SK-N-SH treated with all-trans-retinoic acid at 6 μM for 48 hours (cell line): ENCODE results near the gene DDX25.
"Not testable (repeated sequence)": the region's sequence is repeated elsewhere in the genome, so short reads cannot be mapped to it uniquely, and the experiment has no call there.

Experiments used
- ATAC-seq: fragments of 200-7000 bp; cut with Tn5 transposase; 3 replicates; pipeline ENCODE4 v1.9.1; 2020; ENCODE audit warnings: mild to moderate bottlenecking, moderate library complexity
- ARNTL ChIP-seq: fragments of 450-650 bp; formaldehyde crosslinking; IDR thresholded peaks from 2 replicates; pipeline ENCODE4 v1.5.0; 2020; ENCODE audit warnings: low read depth, mild to moderate bottlenecking, moderate library complexity, borderline replicate concordance
- BACH2 ChIP-seq: fragments of 250-450 bp; sonication (Bioruptor Pico); IDR thresholded peaks from 2 replicates; pipeline ENCODE4 v1.9.0; 2021; ENCODE audit warnings: mild to moderate bottlenecking, borderline replicate concordance
- CSDC2 ChIP-seq: fragments of 250-450 bp; sonication (Bioruptor Pico); IDR thresholded peaks from 2 replicates; pipeline ENCODE4 v1.5.0; 2020; ENCODE audit warnings: mild to moderate bottlenecking, moderate library complexity
- ESRRG ChIP-seq: fragments of 250-450 bp; sonication (Bioruptor Pico); IDR thresholded peaks from 2 replicates; pipeline ENCODE4 v1.6.1; 2021; ENCODE audit warnings: mild to moderate bottlenecking
- GLIS3 ChIP-seq: fragments of 250-450 bp; sonication (Bioruptor Pico); IDR thresholded peaks from 2 replicates; pipeline ENCODE4 v1.5.0; 2020; ENCODE audit warnings: mild to moderate bottlenecking, moderate library complexity
- ISL1 ChIP-seq: fragments of 250-450 bp; sonication (Bioruptor Pico); IDR thresholded peaks from 2 replicates; pipeline ENCODE4 v2.1.2; 2022; ENCODE audit warnings: mild to moderate bottlenecking, moderate library complexity
- OSR1 ChIP-seq: fragments of 250-450 bp; sonication (Bioruptor Pico); IDR thresholded peaks from 2 replicates; pipeline ENCODE4 v1.8.0; 2022; ENCODE audit warnings: moderate library complexity, mild to moderate bottlenecking, inconsistent platforms
- PPARA ChIP-seq: fragments of 250-450 bp; sonication (Bioruptor Pico); IDR thresholded peaks from 2 replicates; pipeline ENCODE4 v1.5.0; 2020; ENCODE audit warnings: mild to moderate bottlenecking, borderline replicate concordance
- RARB ChIP-seq: fragments of 250-450 bp; sonication (Bioruptor Pico); IDR thresholded peaks from 2 replicates; pipeline ENCODE4 v1.8.0; 2021; ENCODE audit warnings: mild to moderate bottlenecking, moderate library complexity
- TCF4 ChIP-seq: fragments of 250-450 bp; sonication (Bioruptor Pico); IDR thresholded peaks from 2 replicates; pipeline ENCODE4 v1.8.0; 2021; ENCODE audit warnings: mild to moderate bottlenecking, moderate library complexity, borderline replicate concordance
- TOX ChIP-seq: fragments of 250-450 bp; sonication (Bioruptor Pico); IDR thresholded peaks from 2 replicates; pipeline ENCODE4 v1.8.0; 2021; ENCODE audit warnings: mild to moderate bottlenecking, moderate library complexity, borderline replicate concordance
- ZC3H10 ChIP-seq: fragments of 250-450 bp; sonication (Bioruptor Pico); IDR thresholded peaks from 2 replicates; pipeline ENCODE4 v1.5.1; 2021; ENCODE audit warnings: mild to moderate bottlenecking, moderate library complexity
- ZFP3 ChIP-seq: fragments of 250-450 bp; sonication (Bioruptor Pico); IDR thresholded peaks from 2 replicates; pipeline ENCODE4 v1.5.0; 2020; ENCODE audit warnings: mild to moderate bottlenecking, moderate library complexity
- ZFP30 ChIP-seq: fragments of 450-650 bp; formaldehyde crosslinking; IDR thresholded peaks from 2 replicates; pipeline ENCODE4 v1.5.0; 2022; ENCODE audit warnings: mild to moderate bottlenecking, moderate library complexity
- ZNF565 ChIP-seq: fragments of 450-650 bp; formaldehyde crosslinking; conservative IDR thresholded peaks from 2 replicates; pipeline ENCODE4 v1.5.0; 2020; ENCODE audit warnings: low read depth, mild to moderate bottlenecking, moderate library complexity
- ZNF70 ChIP-seq: fragments of 450-650 bp; formaldehyde crosslinking; IDR thresholded peaks from 2 replicates; pipeline ENCODE4 v1.5.0; 2020; ENCODE audit warnings: mild to moderate bottlenecking, moderate library complexity
- ZNF8 ChIP-seq: fragments of 450-650 bp; formaldehyde crosslinking; IDR thresholded peaks from 2 replicates; pipeline ENCODE4 v1.5.0; 2020; ENCODE audit warnings: mild to moderate bottlenecking, moderate library complexity
- TF ChIP-seq, protein P1 (sequence below): fragments of 250-450 bp; sonication (Bioruptor Pico); IDR thresholded peaks from 2 replicates; pipeline ENCODE4 v1.5.1; 2020; ENCODE audit warnings: low read depth, mild to moderate bottlenecking, moderate library complexity
- TF ChIP-seq, protein P2 (sequence below): fragments of 250-450 bp; sonication (Bioruptor Pico); IDR thresholded peaks from 2 replicates; pipeline ENCODE4 v1.8.0; 2020; ENCODE audit warnings: mild to moderate bottlenecking, moderate library complexity, borderline replicate concordance
- TF ChIP-seq, protein P3 (sequence below): fragments of 250-450 bp; sonication (Bioruptor Pico); IDR thresholded peaks from 2 replicates; pipeline ENCODE4 v1.5.0; 2020; ENCODE audit warnings: mild to moderate bottlenecking, moderate library complexity
- TF ChIP-seq, protein P4 (sequence below): fragments of 250-450 bp; sonication (Bioruptor Pico); IDR thresholded peaks from 2 replicates; pipeline ENCODE4 v1.5.1; 2021; ENCODE audit warnings: mild to moderate bottlenecking, moderate library complexity

DDX25 gene

DNA sequence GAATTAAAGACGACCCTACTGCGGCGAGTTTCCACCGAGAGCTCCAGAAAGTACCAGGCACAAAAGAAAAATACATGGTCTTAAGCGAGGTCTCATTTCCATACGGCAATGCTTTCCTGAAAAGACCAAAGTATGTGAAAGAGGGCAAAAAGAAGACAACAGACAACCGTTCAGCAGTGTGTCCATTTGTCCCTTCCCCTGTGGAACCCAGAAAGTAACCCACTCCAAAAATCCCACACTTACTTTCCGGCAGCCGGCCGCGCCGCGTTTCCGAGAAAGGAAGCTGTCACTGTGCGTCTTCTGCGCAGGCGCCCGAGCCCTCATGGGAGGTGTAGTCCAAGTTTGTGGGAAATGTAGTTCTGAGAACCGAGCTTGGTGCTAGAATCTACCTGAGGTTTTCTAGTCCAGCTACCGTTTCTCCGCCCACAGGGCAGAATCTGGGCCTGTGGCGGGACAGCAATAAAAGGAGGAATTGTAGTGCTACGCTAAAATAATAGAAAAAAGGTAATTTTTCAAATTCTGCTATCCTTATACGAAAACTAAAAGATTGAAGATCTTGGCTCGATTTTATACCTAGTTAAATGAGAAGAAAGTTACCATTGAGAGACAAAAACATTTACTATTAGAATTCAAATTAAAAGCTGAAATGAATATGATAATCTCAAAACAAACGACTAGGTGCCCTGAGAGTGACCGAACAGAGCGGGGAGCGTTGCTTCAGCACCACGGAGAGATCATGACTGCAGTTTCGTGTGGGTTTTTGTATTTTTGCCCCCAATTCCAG, 1.2 kb upstream of the DDX25 start, which contains the start of gene PUS3:
Gene PUS3 (minus strand): TSS at position 280 of the 784 bp plus-strand sequence. CDS start 6,922 bp downstream, outside the sequence.
- peak; percentile 98 for ATAC-seq
- TF ChIP-seq ZC3H10 (CRISPR knock-in tag) = no peak
- TF ChIP-seq TCF4 (CRISPR knock-in tag) = no peak
- no peak for TF ChIP-seq ESRRG
- TF ChIP-seq, protein P1, sequence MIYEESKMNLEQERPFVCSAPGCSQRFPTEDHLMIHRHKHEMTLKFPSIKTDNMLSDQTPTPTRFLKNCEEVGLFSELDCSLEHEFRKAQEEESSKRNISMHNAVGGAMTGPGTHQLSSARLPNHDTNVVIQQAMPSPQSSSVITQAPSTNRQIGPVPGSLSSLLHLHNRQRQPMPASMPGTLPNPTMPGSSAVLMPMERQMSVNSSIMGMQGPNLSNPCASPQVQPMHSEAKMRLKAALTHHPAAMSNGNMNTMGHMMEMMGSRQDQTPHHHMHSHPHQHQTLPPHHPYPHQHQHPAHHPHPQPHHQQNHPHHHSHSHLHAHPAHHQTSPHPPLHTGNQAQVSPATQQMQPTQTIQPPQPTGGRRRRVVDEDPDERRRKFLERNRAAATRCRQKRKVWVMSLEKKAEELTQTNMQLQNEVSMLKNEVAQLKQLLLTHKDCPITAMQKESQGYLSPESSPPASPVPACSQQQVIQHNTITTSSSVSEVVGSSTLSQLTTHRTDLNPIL (CRISPR knock-in tag) = no peak
- TF ChIP-seq ZFP3 (CRISPR knock-in tag) = no peak

DNA sequence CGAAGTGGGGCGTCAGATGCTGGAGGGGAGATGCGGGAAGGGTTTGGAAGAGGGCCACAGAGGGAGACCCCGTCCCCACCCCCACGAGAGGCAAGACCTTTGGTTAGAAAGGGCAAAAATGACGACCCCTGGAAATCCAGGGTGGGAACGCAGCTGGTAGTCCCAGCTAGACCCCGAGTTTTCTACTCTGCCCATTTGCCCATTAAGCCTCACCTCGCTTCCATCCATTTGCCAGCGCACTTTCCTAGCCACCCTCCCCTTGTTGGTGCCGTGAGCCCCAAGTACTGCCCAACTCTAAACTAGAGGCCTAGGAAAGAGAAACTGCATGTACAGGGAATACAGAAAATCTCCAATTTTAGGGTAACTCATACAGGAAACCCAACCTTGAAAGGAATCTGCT, 370 bp downstream of the DDX25 start:
- TF ChIP-seq ZNF70 (CRISPR knock-in tag) = no peak
- TF ChIP-seq, protein P2, sequence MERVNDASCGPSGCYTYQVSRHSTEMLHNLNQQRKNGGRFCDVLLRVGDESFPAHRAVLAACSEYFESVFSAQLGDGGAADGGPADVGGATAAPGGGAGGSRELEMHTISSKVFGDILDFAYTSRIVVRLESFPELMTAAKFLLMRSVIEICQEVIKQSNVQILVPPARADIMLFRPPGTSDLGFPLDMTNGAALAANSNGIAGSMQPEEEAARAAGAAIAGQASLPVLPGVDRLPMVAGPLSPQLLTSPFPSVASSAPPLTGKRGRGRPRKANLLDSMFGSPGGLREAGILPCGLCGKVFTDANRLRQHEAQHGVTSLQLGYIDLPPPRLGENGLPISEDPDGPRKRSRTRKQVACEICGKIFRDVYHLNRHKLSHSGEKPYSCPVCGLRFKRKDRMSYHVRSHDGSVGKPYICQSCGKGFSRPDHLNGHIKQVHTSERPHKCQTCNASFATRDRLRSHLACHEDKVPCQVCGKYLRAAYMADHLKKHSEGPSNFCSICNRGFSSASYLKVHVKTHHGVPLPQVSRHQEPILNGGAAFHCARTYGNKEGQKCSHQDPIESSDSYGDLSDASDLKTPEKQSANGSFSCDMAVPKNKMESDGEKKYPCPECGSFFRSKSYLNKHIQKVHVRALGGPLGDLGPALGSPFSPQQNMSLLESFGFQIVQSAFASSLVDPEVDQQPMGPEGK = no peak
- no peak for TF ChIP-seq ZC3H10 (CRISPR knock-in tag)
- TF ChIP-seq, protein P3, sequence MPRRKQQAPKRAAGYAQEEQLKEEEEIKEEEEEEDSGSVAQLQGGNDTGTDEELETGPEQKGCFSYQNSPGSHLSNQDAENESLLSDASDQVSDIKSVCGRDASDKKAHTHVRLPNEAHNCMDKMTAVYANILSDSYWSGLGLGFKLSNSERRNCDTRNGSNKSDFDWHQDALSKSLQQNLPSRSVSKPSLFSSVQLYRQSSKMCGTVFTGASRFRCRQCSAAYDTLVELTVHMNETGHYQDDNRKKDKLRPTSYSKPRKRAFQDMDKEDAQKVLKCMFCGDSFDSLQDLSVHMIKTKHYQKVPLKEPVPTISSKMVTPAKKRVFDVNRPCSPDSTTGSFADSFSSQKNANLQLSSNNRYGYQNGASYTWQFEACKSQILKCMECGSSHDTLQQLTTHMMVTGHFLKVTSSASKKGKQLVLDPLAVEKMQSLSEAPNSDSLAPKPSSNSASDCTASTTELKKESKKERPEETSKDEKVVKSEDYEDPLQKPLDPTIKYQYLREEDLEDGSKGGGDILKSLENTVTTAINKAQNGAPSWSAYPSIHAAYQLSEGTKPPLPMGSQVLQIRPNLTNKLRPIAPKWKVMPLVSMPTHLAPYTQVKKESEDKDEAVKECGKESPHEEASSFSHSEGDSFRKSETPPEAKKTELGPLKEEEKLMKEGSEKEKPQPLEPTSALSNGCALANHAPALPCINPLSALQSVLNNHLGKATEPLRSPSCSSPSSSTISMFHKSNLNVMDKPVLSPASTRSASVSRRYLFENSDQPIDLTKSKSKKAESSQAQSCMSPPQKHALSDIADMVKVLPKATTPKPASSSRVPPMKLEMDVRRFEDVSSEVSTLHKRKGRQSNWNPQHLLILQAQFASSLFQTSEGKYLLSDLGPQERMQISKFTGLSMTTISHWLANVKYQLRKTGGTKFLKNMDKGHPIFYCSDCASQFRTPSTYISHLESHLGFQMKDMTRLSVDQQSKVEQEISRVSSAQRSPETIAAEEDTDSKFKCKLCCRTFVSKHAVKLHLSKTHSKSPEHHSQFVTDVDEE (CRISPR knock-in tag) = no peak
- no peak for TF ChIP-seq BACH2
- TF ChIP-seq ZFP3 (CRISPR knock-in tag) = no peak
- no peak for TF ChIP-seq ZNF565 (CRISPR knock-in tag)
- no peak for TF ChIP-seq TOX (CRISPR knock-in tag)
- no peak for TF ChIP-seq OSR1 (CRISPR knock-in tag)
- TF ChIP-seq ARNTL = no peak
- TF ChIP-seq TCF4 (CRISPR knock-in tag) = no peak
- ATAC-seq = no peak

DNA sequence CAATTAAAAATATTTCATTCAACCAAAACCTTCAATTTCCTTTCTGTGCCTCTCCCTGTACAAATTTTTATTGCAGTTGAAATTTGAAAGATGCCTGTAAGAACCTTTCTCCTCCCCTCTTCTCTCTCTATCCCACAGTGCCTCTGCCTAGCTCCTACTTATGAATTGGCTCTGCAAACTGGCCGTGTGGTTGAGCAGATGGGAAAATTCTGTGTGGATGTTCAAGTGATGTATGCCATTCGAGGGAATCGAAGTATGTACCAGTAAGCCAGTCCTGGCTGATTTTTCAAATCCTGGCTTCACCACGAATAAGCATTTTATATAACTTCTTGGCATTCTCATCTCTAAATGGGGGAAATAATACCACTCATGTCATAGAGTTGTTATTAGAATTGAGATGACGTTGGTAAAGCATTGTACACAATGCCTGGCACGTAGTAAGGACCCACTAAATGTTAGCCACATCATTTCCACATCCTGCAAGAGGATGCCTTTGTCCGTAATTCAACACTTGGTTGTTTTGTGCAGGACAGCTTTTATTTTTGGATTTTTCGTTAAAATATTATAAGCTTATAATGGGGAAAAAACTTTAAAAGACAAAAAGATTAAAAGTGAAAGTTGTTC, 6.0 kb downstream of the DDX25 start:
- TF ChIP-seq ZNF8 = no peak
- no peak for TF ChIP-seq ISL1 (CRISPR knock-in tag)
- no peak for TF ChIP-seq ZNF565 (CRISPR knock-in tag)
- TF ChIP-seq, protein P4, sequence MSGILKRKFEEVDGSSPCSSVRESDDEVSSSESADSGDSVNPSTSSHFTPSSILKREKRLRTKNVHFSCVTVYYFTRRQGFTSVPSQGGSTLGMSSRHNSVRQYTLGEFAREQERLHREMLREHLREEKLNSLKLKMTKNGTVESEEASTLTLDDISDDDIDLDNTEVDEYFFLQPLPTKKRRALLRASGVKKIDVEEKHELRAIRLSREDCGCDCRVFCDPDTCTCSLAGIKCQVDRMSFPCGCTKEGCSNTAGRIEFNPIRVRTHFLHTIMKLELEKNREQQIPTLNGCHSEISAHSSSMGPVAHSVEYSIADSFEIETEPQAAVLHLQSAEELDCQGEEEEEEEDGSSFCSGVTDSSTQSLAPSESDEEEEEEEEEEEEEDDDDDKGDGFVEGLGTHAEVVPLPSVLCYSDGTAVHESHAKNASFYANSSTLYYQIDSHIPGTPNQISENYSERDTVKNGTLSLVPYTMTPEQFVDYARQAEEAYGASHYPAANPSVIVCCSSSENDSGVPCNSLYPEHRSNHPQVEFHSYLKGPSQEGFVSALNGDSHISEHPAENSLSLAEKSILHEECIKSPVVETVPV (CRISPR knock-in tag) = no peak
- TF ChIP-seq, protein P1 (CRISPR knock-in tag) = no peak
- TF ChIP-seq, protein P3 (CRISPR knock-in tag) = no peak
- TF ChIP-seq RARB (CRISPR knock-in tag) = no peak
- TF ChIP-seq ZC3H10 (CRISPR knock-in tag) = no peak
- no peak for TF ChIP-seq ESRRG
- TF ChIP-seq PPARA (CRISPR knock-in tag) = no peak
- no peak for TF ChIP-seq GLIS3 (CRISPR knock-in tag)
- TF ChIP-seq CSDC2 (CRISPR knock-in tag) = no peak
- TF ChIP-seq ZFP30 (CRISPR knock-in tag) = no peak
- ATAC-seq = no peak

DNA sequence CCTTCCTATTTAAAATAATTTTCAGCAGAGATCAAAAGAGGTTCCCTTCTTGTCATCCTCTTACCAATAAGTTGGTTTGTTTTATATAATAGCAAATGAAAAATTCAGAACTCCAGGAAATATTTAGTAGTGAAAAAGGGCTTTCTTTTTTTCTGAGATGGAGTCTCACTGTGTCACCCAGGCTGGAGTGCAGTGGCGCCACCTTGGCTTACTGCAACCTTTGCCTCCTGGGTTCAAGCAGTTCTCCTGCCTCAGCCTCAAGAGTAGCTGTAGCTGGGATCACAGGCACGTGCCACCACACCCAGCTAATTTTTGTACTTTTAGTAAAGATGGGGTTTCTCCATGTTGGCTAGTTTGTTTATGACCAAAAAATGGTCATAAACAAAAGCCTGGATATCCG, 10.3 kb downstream of the DDX25 start:
- not testable (repeated sequence) for ATAC-seq
